K562 (cell line): ENCODE data around the gene RGS19. TPM values are rescaled to one million over a fixed set of nuclear protein-coding genes. Genes with fewer than 3 reads are reported as not detected.

Experiments
- ATAC-seq: fragments of 200-7000 bp; cut with Tn5 transposase; 3 replicates; pipeline ENCODE4 v1.9.1; 2020; ENCODE audit warnings: moderate library complexity
- BruUV-seq: library from RNA; stranded (reverse); fragments of 400-500 nt; replicated peaks from 2 replicates; lab custom pipeline; 2021; lab: Mats Ljungman, UMichigan
- CTCF ChIA-PET: fragments of 300-600 bp; formaldehyde crosslinking; extraction: SDS; loops from one replicate; lab custom pipeline; 2021; ENCODE audit warnings: low intra/inter-chr PET ratio; lab: Yijun Ruan, JAX
- POLR2A ChIA-PET: fragments of 300-600, 350-650 bp; sonication (Branson Sonifier 250); formaldehyde crosslinking; extraction: SDS; loops from one replicate; lab custom pipeline; 2021; ENCODE audit warnings: antibody characterized with exemption, inconsistent platforms; lab: Yijun Ruan, JAX
- DNase-seq, 4 experiments: peaks; one replicate each; pipeline versions ENCODE4 v3.0.0 to v3.0.0-alpha.2; 2011 to 2018; ENCODE audit warnings: low spot score in 3 of 4, mixed read lengths in 3 of 4; ENCODE audit errors: extremely low read depth in 1 of 4
- FAIRE-seq: peaks from 2 replicates; lab custom pipeline; 2011; peaks lifted over from hg19 to GRCh38; lab: Jason Lieb, UNC
- H2AFZ ChIP-seq: 2 replicates; pipeline ENCODE4 v1.6.0; 2011; ENCODE audit warnings: low read depth, low read length, control low read depth, inconsistent platforms
- H3K27ac ChIP-seq: fragments of 200-600 bp; 3 replicates; pipeline ENCODE4 v1.8.0; 2011; ENCODE audit warnings: low read depth, mild to moderate bottlenecking, control low read depth, inconsistent platforms, low read length, moderate library complexity, mixed read lengths; ENCODE audit errors: extremely low read depth
- H3K27me3 ChIP-seq, 2 experiments: fragments of 300-600 bp in 1 of 2; 2 replicates in 1 of 2; 3 replicates in 1 of 2; pipeline versions ENCODE4 v1.6.0 to v1.8.0; 2011; ENCODE audit warnings: inconsistent platforms in 2 of 2, low read length in 2 of 2, mild to moderate bottlenecking in 1 of 2, mixed read lengths in 1 of 2, moderate library complexity in 1 of 2; ENCODE audit not compliant: control insufficient read depth in 2 of 2, insufficient read depth in 2 of 2
- H3K36me3 ChIP-seq: fragments of 300-600 bp; 3 replicates; pipeline ENCODE4 v1.8.0; 2011; ENCODE audit warnings: mild to moderate bottlenecking, low read length, inconsistent platforms; ENCODE audit not compliant: control insufficient read depth, insufficient read depth
- H3K4me1 ChIP-seq, 2 experiments: fragments of 200-600 bp in 1 of 2; replicated peaks in 1 of 2; 2 replicates in 1 of 2; 3 replicates in 1 of 2; pipeline versions ENCODE4 v1.5.1 to v1.8.0; 2011; ENCODE audit warnings: inconsistent platforms in 2 of 2, low read length in 2 of 2, mild to moderate bottlenecking in 1 of 2, mixed read lengths in 1 of 2, moderate library complexity in 1 of 2; ENCODE audit not compliant: control insufficient read depth in 2 of 2, insufficient read depth in 2 of 2
- H3K4me2 ChIP-seq: 2 replicates; pipeline ENCODE4 v1.6.1; 2011; ENCODE audit warnings: low read length, control low read depth, inconsistent platforms, mixed read lengths; ENCODE audit not compliant: insufficient read depth
- H3K4me3 ChIP-seq: fragments of 200-600 bp; sonication (generic), shearing (Covaris generic); 2 replicates; pipeline ENCODE4 v1.5.1; 2016; ENCODE audit warnings: control low read depth, inconsistent platforms
- H3K79me2 ChIP-seq: fragments of 200-600 bp; 3 replicates; pipeline ENCODE4 v1.8.0; 2011; ENCODE audit warnings: low read length, inconsistent platforms; ENCODE audit not compliant: control insufficient read depth, insufficient read depth
- H3K9ac ChIP-seq, 2 experiments: 2 replicates each; pipeline versions ENCODE4 v1.6.0 to v1.6.1; 2011; ENCODE audit warnings: low read depth in 2 of 2, low read length in 2 of 2, control low read depth in 1 of 2, inconsistent platforms in 1 of 2, mild to moderate bottlenecking in 1 of 2, mixed read lengths in 1 of 2; ENCODE audit not compliant: insufficient read depth in 1 of 2
- H3K9me1 ChIP-seq: one replicate; pipeline ENCODE4 v1.6.0; 2011; ENCODE audit warnings: inconsistent platforms, mild to moderate bottlenecking, low read length, moderate library complexity; ENCODE audit not compliant: control insufficient read depth, insufficient read depth
- H3K9me3 ChIP-seq: replicated peaks from 2 replicates; pipeline ENCODE4 v1.5.1; 2011; ENCODE audit warnings: low read depth, low read length, inconsistent platforms; ENCODE audit not compliant: control insufficient read depth, insufficient read depth
- H4K20me1 ChIP-seq: replicated peaks from 2 replicates; pipeline ENCODE4 v1.6.1; 2011; ENCODE audit warnings: low read length, inconsistent platforms, mixed read lengths; ENCODE audit not compliant: control insufficient read depth, insufficient read depth
- BCOR ChIP-seq: fragments of 450-650 bp; IDR thresholded peaks from 2 replicates; pipeline ENCODE4 v1.6.1; 2016
- CBX2 ChIP-seq: fragments of 200-600 bp; sonication (generic); IDR thresholded peaks from one replicate; pipeline ENCODE4 v1.6.1; 2012; ENCODE audit warnings: mild to moderate bottlenecking, low read length, inconsistent platforms; ENCODE audit not compliant: insufficient read depth, poor library complexity, severe bottlenecking
- ETV1 ChIP-seq: fragments of 450-650 bp; conservative IDR thresholded peaks from 2 replicates; pipeline ENCODE4 v1.6.1; 2016; ENCODE audit warnings: missing genetic modification characterization, control low read depth, low read depth, missing compliant biosample characterization
- KDM1A ChIP-seq, 2 experiments: fragments of 450-650 bp; IDR thresholded peaks; 2 replicates each; pipeline ENCODE4 v1.6.1; 2016; ENCODE audit warnings: mild to moderate bottlenecking in 2 of 2
- NFIC ChIP-seq: fragments of 450-650 bp; IDR thresholded peaks from 2 replicates; pipeline ENCODE4 v1.6.1; 2017; ENCODE audit warnings: mild to moderate bottlenecking, inconsistent platforms
- RCOR1 ChIP-seq, 2 experiments: IDR thresholded peaks; 2 replicates each; pipeline ENCODE4 v1.6.1; 2012; ENCODE audit warnings: low read depth in 2 of 2, low read length in 2 of 2, borderline replicate concordance in 1 of 2, improper control_type of control experiment in 1 of 2
- ZNF778 ChIP-seq: fragments of 450-650 bp; formaldehyde crosslinking; IDR thresholded peaks from 2 replicates; pipeline ENCODE4 v1.4.0; 2020; ENCODE audit warnings: mild to moderate bottlenecking, moderate library complexity
- ZNF780A ChIP-seq: fragments of 250-450 bp; sonication (Bioruptor Pico); IDR thresholded peaks from 2 replicates; pipeline ENCODE4 v1.5.0; 2021; ENCODE audit warnings: mild to moderate bottlenecking
- WGBS: fragments of 100-300 bp; shearing (Covaris generic); methylation state at CpG from one replicate; pipeline ENCODE4 v1.1.6; 2016; ENCODE audit warnings: low coverage, mixed read lengths; ENCODE audit not compliant: insufficient coverage; ENCODE audit errors: missing lambda C conversion rate; 5-methylcytosine and 5-hydroxymethylcytosine counted together
- in situ Hi-C: fragments of 300-500 bp; cut with MboI; formaldehyde crosslinking; loops from 4 replicates; pipeline ENCODE4 v1.15.0; 2018; ENCODE audit warnings: inconsistent platforms, mixed read lengths
- intact Hi-C: fragments of 100-400 bp; cut with micrococcal nuclease; formaldehyde crosslinking; loops from 2 replicates; pipeline ENCODE4 v1.14.2; 2022
- polyA plus RNA-seq, 8 experiments: library from polyadenylated mRNA; depleted of rRNA in 4 of 8; stranded (reverse) in 5 of 8; unstranded in 3 of 8; fragments of >200 nt; fragmentation: Nextera tagmentation in 2 of 8; fragmentation: Illumina TruSeq in 1 of 8; extraction: Ambion mirVana in 2 of 8; extraction: Trizol in 1 of 8; gene quantifications; 2 replicates each; pipeline versions ENCODE4 v1.2.1 to v1.2.3, GENCODE V29; 2011 to 2014; ENCODE audit warnings: inconsistent platforms in 1 of 8, missing spikeins in 1 of 8
- total RNA-seq, 7 experiments: library from RNA; depleted of rRNA in 6 of 7; stranded (reverse); fragments of >200 nt in 6 of 7; fragmentation: Illumina TruSeq in 2 of 7; extraction: Trizol in 2 of 7; gene quantifications; 2 replicates each; pipeline versions ENCODE4 v1.2.1 to v1.2.3, GENCODE V29; 2011 to 2021; ENCODE audit warnings: low replicate concordance in 1 of 7
- TF ChIP-seq, protein P1 (sequence below): fragments of 250-450 bp; sonication (Bioruptor Pico); IDR thresholded peaks from 2 replicates; pipeline ENCODE4 v1.8.0; 2021; ENCODE audit warnings: moderate library complexity, mild to moderate bottlenecking, inconsistent platforms

RGS19 gene
- total and polyA plus RNA-seq, 9 of the 15 experiments (the other 6 are each of a cell fraction or from before 2014, with no cell fraction given): 0.41 to 23.7 (median 14.6) TPM

DNA sequence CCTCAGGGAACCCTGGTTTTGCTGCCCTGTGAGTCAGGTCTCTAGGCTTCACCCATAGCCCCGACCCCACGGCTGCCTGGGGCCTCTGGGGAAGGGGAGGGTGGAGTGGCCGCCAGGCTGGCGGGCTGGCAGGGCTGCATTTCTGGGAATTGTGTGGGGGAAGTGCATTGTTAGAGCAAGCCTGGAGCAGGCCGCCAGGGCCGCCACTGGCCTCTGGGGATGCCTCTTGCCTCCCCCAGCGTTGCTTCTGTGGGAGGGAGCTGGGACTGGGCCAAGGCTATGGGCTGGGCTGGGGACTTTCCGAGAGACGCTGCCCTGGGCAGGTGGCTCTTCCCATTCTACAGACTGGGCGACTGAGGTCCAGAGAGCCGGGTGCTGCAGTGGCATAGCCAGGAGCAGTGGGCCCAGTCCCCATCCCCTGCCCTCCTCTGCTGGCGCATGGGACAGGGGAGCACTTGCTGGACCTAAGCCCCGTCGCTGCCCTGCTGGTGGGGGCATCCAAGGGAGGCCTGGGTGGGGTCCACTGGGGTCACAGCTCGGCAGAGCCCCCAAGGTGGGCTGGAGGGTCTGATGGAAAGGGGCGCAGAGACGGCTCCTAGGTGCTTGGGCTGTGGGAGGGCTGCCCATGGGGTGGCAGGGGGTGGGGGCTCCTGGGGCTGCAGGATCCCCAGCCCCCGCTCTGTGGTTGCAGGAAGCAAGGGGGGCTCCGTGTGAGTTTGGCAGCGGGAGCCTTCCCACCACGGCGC is 23.3 kb downstream of the RGS19 start (continued):
- TF ChIP-seq, protein P1, sequence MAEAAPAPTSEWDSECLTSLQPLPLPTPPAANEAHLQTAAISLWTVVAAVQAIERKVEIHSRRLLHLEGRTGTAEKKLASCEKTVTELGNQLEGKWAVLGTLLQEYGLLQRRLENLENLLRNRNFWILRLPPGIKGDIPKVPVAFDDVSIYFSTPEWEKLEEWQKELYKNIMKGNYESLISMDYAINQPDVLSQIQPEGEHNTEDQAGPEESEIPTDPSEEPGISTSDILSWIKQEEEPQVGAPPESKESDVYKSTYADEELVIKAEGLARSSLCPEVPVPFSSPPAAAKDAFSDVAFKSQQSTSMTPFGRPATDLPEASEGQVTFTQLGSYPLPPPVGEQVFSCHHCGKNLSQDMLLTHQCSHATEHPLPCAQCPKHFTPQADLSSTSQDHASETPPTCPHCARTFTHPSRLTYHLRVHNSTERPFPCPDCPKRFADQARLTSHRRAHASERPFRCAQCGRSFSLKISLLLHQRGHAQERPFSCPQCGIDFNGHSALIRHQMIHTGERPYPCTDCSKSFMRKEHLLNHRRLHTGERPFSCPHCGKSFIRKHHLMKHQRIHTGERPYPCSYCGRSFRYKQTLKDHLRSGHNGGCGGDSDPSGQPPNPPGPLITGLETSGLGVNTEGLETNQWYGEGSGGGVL (CRISPR knock-in tag): no peak
- TF ChIP-seq CBX2: no peak
- TF ChIP-seq, all 486 proteins: peak for 10

DNA sequence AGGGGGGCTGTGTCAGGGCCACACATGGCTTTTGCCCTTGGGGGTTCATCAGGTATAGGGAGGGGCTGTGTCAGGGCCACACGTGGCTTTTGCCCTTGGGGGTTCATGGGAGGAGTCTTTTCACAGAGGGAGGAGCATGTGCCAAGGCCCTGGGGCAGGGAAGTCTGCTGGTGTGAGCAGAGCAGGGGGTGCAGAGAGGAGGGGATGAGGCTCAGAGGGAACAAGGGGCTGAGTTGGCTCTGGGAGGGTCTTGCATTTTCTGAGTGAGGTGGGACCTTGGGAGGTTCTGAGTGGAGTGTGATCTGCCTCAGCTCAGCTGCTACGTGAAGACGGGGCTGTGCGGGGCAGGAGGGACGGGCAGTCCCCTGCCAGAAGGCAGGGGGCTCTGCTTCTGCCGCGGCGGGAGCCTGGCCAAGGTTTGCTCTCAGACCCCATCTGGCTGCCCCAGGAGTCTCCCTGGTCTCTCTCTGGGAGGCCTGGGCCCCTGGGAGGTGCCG is 23.9 kb downstream of the RGS19 start:
- H3K4me1 ChIP-seq: peaks cover 22 to 78% of the 10 kb centered on the region in 2 experiments

More for the DNA sequence above, 23.9 kb downstream of the RGS19 start:
- Histone ChIP-seq H3K9me1 (no peaks in the 10 kb centered on the region), H3K4me2 (no peak overlapping the region), H3K36me3 (no peaks in the 10 kb centered on the region), H4K20me1 (no peaks in the 10 kb centered on the region)
- no peak for DNase-seq
- TF ChIP-seq NFIC: no peak
- TF ChIP-seq BCOR: peak; percentile 83
- no peak for TF ChIP-seq ZNF780A
- TF ChIP-seq ETV1 (tag): peak; percentile 70
- no peak for TF ChIP-seq ZNF778 (CRISPR knock-in tag)
- peak; percentile 59 to 77 for TF ChIP-seq KDM1A (IDR thresholded peaks at IDR 0.05)
- peak in 1 of 2 experiments; percentile 25; a peak in 1 of 4 replicates for TF ChIP-seq RCOR1 (IDR thresholded peaks at IDR 0.05; ENCODE audit: borderline replicate concordance in 1 of 2, low read depth in 2 of 2, low read length in 2 of 2)
- TF ChIP-seq, all 486 proteins: peak for 4
- Histone ChIP-seq H3K27me3 (no peaks in the 10 kb centered on the region), H3K27ac (peak overlapping the region; percentile 37; the same call in 1 of the 3 replicates), H3K9me3 (no peaks in the 10 kb centered on the region), H3K9ac (peak overlapping the region in 1 of 2 experiments; percentile 77; a peak in 3 of 4 replicates), H3K4me3 (no peak overlapping the region), H3K79me2 (no peaks in the 10 kb centered on the region), H2AFZ (no peak overlapping the region)
- FAIRE-seq (no peak), ATAC-seq (no peak)
- POLR2A ChIA-PET: interaction anchor here (1.5 kb wide), 1 partner anchor 17 kb away, joined by 7 read pairs; no protein-coding TSS in a partner anchor
- CTCF ChIA-PET: no interaction called here
- intact Hi-C loops (loop anchor here (2.0 kb wide), 1 partner anchor 17 kb away; no protein-coding TSS in a partner anchor), in situ Hi-C loops (no loop called here)
- 84% methylated on average over 6 of the region's 9 CpGs for WGBS
- BruUV-seq: no TSS peak
